OCI-LY7 (cell line): ENCODE data around the gene ZNF189. TPM values are rescaled to one million over a fixed set of nuclear protein-coding genes. Genes with fewer than 3 reads are reported as not detected.

Experiments
- BruUV-seq: library from RNA; stranded (reverse); fragments of 400-500 nt; replicated peaks from 2 replicates; lab custom pipeline; 2021; lab: Mats Ljungman, UMichigan
- CTCF ChIA-PET: fragments of 300-600 bp; sonication (Branson Sonifier 250); formaldehyde crosslinking; loops from one replicate; lab custom pipeline; 2022; ENCODE audit warnings: antibody characterized with exemption; ENCODE audit not compliant: unreplicated experiment; lab: Charles Lee
- POLR2A ChIA-PET: fragments of 300-600 bp; sonication (Branson Sonifier 250); formaldehyde crosslinking; loops from one replicate; lab custom pipeline; 2022; ENCODE audit warnings: antibody characterized with exemption; lab: Charles Lee
- DNase-seq: peaks from one replicate; pipeline ENCODE4 v3.0.0-alpha.2; 2015; ENCODE audit warnings: low spot score
- H2AFZ ChIP-seq: fragments of 200-600 bp; sonication (generic), shearing (Covaris generic); 2 replicates; pipeline ENCODE4 v1.6.1; 2014; ENCODE audit warnings: mild to moderate bottlenecking, antibody characterized with exemption, low read length, moderate library complexity
- H3K27ac ChIP-seq: fragments of 200-600 bp; sonication (generic); 2 replicates; pipeline ENCODE4 v1.5.1; 2014; ENCODE audit warnings: mixed run types, low read depth, mild to moderate bottlenecking, moderate library complexity, low read length, inconsistent platforms; ENCODE audit not compliant: poor library complexity, severe bottlenecking
- H3K36me3 ChIP-seq: fragments of 200-600 bp; sonication (generic); 2 replicates; pipeline ENCODE4 v1.6.1; 2014; ENCODE audit warnings: mild to moderate bottlenecking, antibody characterized with exemption, low read length, moderate library complexity, mixed read lengths; ENCODE audit not compliant: insufficient read depth
- H3K4me1 ChIP-seq: fragments of 200-600 bp; sonication (generic); 2 replicates; pipeline ENCODE4 v1.5.1; 2014; ENCODE audit warnings: mild to moderate bottlenecking, low read length; ENCODE audit not compliant: insufficient read depth, poor library complexity, severe bottlenecking
- H3K4me2 ChIP-seq: fragments of 200-600 bp; sonication (generic); 2 replicates; pipeline ENCODE4 v1.6.1; 2014; ENCODE audit warnings: mild to moderate bottlenecking, low read length
- H3K4me3 ChIP-seq: fragments of 200-600 bp; sonication (generic); 2 replicates; pipeline ENCODE4 v1.5.1; 2014; ENCODE audit warnings: mild to moderate bottlenecking, low read depth, low read length; ENCODE audit not compliant: poor library complexity, severe bottlenecking
- H3K79me2 ChIP-seq: fragments of 200-600 bp; sonication (generic); 2 replicates; pipeline ENCODE4 v1.6.1; 2016; ENCODE audit warnings: low read depth, mild to moderate bottlenecking, low read length, moderate library complexity, mixed read lengths; ENCODE audit not compliant: insufficient read depth
- H3K9me2 ChIP-seq: fragments of 200-600 bp; sonication (generic); 2 replicates; pipeline ENCODE4 v1.6.1; 2016; ENCODE audit warnings: mild to moderate bottlenecking, low read length, mixed read lengths; ENCODE audit not compliant: insufficient read depth
- H3K9me3 ChIP-seq: fragments of 200-600 bp; sonication (generic); 2 replicates; pipeline ENCODE4 v1.6.1; 2014; ENCODE audit warnings: mild to moderate bottlenecking, mixed run types, low read length, mixed read lengths
- H4K20me1 ChIP-seq: fragments of 200-600 bp; sonication (generic); 2 replicates; pipeline ENCODE4 v1.6.1; 2014; ENCODE audit warnings: mild to moderate bottlenecking, antibody characterized with exemption, low read length, moderate library complexity, mixed read lengths; ENCODE audit not compliant: insufficient read depth
- CTCF ChIP-seq: fragments of 200-600 bp; sonication (generic); conservative IDR thresholded peaks from 2 replicates; pipeline ENCODE4 v1.5.1; 2014; ENCODE audit warnings: mild to moderate bottlenecking, antibody characterized with exemption, low read length, moderate library complexity, mixed read lengths
- EZH2phosphoT487 ChIP-seq: fragments of 200-600 bp; sonication (generic); IDR thresholded peaks from 2 replicates; pipeline ENCODE4 v1.6.1; 2018; ENCODE audit warnings: low read depth, borderline replicate concordance, mild to moderate bottlenecking, mixed run types, antibody characterized with exemption, low read length, moderate library complexity, mixed read lengths
- intact Hi-C: fragments of 100-400 bp; cut with micrococcal nuclease; formaldehyde crosslinking; loops from one replicate; pipeline ENCODE4 v1.10.0; 2022; ENCODE audit not compliant: unreplicated experiment
- total RNA-seq, 2 experiments: library from RNA; depleted of rRNA in 1 of 2; stranded (reverse); fragments of >200 nt in 1 of 2; shearing (Covaris generic) in 1 of 2; gene quantifications; 2 replicates each; pipeline ENCODE4 v1.2.3, GENCODE V29; 2014 to 2022

ZNF189 gene
- total RNA-seq, 2 experiments from 2014 or later = 11.0 to 17.3 TPM

GRCh38 chr9:101352892-101353463, 45.7 kb upstream of the ZNF189 start:
- intact Hi-C loops = no loop called here
- no peak for TF ChIP-seq CTCF
- no peak for TF ChIP-seq EZH2phosphoT487
- Histone ChIP-seq H3K36me3 (no peaks in the 10 kb centered on the region), H3K4me2 (no peak overlapping the region), H3K9me3 (no peaks in the 10 kb centered on the region), H4K20me1 (no peaks in the 10 kb centered on the region), H3K27ac (no peak overlapping the region), H3K9me2 (no peaks in the 10 kb centered on the region), H3K4me1 (no peaks in the 10 kb centered on the region), H2AFZ (no peak overlapping the region), H3K79me2 (no peaks in the 10 kb centered on the region), H3K4me3 (no peak overlapping the region)
- POLR2A ChIA-PET = no interaction called here
- DNase-seq = no peak
- no TSS peak for BruUV-seq
- CTCF ChIA-PET = no interaction called here

- H3K27ac ChIP-seq = no peak overlapping the region
- intact Hi-C loops = no loop called here
- no peaks in the 10 kb centered on the region for H4K20me1 ChIP-seq
- H2AFZ ChIP-seq = no peak overlapping the region
- no peak overlapping the region for H3K4me2 ChIP-seq
- H3K79me2 ChIP-seq = no peaks in the 10 kb centered on the region
- DNase-seq = no peak
- H3K9me3 ChIP-seq = no peaks in the 10 kb centered on the region
- H3K4me3 ChIP-seq = no peak overlapping the region
- H3K36me3 ChIP-seq = no peaks in the 10 kb centered on the region
- CTCF ChIA-PET = no interaction called here
- POLR2A ChIA-PET = no interaction called here
- H3K4me1 ChIP-seq = no peaks in the 10 kb centered on the region
- no TSS peak for BruUV-seq
- no peak for TF ChIP-seq EZH2phosphoT487
- TF ChIP-seq CTCF = no peak
- no peaks in the 10 kb centered on the region for H3K9me2 ChIP-seq
These were observed 45.0 kb upstream of the ZNF189 start for GRCh38 chr9:101353683-101354082.

- Histone ChIP-seq H4K20me1 (no peaks in the 10 kb centered on the region), H3K36me3 (no peaks in the 10 kb centered on the region), H2AFZ (no peak overlapping the region), H3K9me3 (no peaks in the 10 kb centered on the region), H3K9me2 (no peaks in the 10 kb centered on the region), H3K4me3 (no peak overlapping the region), H3K4me2 (no peak overlapping the region), H3K79me2 (no peaks in the 10 kb centered on the region), H3K27ac (no peak overlapping the region), H3K4me1 (no peaks in the 10 kb centered on the region)
- TF ChIP-seq EZH2phosphoT487 (no peak), CTCF (no peak)
- intact Hi-C loops = no loop called here
- DNase-seq = no peak
- ChIA-PET CTCF (no interaction called here), POLR2A (no interaction called here)
- BruUV-seq = no TSS peak
These were observed 44.4 kb upstream of the ZNF189 start for GRCh38 chr9:101354143-101354764.
